ENCODE measurements around the gene HELT. TPM values are rescaled to one million over a fixed set of nuclear protein-coding genes. Genes with fewer than 3 reads are reported as not detected.
"Not testable (repeated sequence)": the region's sequence is repeated elsewhere in the genome, so short reads cannot be mapped to it uniquely, and the experiment has no call there.

The HELT gene
- not detected for total RNA-seq

- WGBS, 2 donors = 1% methylated on average over 57 to 58 of the region's 58 CpGs
- Histone ChIP-seq H3K9me3 (no peaks in the 10 kb centered on the region), H3K27me3 (peaks cover 0 to 97% of the 10 kb centered on the region in 2 donors), H3K27ac (no peak within 1 kb of the TSS), H3K4me1 (peaks cover 0 to 65% (median 15%) of the 10 kb centered on the region in 4 donors), H3K4me3 (no peak within 1 kb of the TSS), H3K36me3 (no peaks in the 10 kb centered on the region)
- no peak for DNase-seq (ENCODE audit: low spot score in 2 of 2)
- TF ChIP-seq POLR2A (IDR thresholded peaks at IDR 0.05) (no peak), EP300 (IDR thresholded peaks at IDR 0.05) (no peak), CTCF (IDR thresholded peaks at IDR 0.05) (no peak)
Observed at GRCh38 chr4:185017964-185018772, at the start of gene HELT. TSS of gene HELT (plus strand) at chr4:185018490. CDS start at chr4:185018929, 439 bp downstream.

- Histone ChIP-seq H3K27ac (no peak overlapping the region), H3K9me3 (no peaks in the 10 kb centered on the region), H3K4me1 (no peaks in the 10 kb centered on the region), H3K4me3 (no peak overlapping the region), H3K36me3 (no peaks in the 10 kb centered on the region), H3K27me3 (no peaks in the 10 kb centered on the region)
- DNase-seq (ENCODE audit: low spot score in 2 of 2) = no peak
- TF ChIP-seq EP300 (IDR thresholded peaks at IDR 0.05) (no peak), CTCF (IDR thresholded peaks at IDR 0.05) (no peak), POLR2A (IDR thresholded peaks at IDR 0.05) (no peak)
- WGBS, 2 donors = 48 to 75% methylated on average over 2 to 5 of the region's 5 CpGs
Observed at GRCh38 chr4:184968784-184969201, 49.5 kb upstream of the HELT start.

GRCh38 chr4:184969610-184970009, 48.7 kb upstream of the HELT start:
- no peak overlapping the region for H3K27ac ChIP-seq
- no peaks in the 10 kb centered on the region for H3K36me3 ChIP-seq
- H3K27me3 ChIP-seq = no peaks in the 10 kb centered on the region
- no peaks in the 10 kb centered on the region for H3K9me3 ChIP-seq
- 93 to 96% methylated on average over 5 of the region's 5 CpGs for WGBS, 2 donors
- no peak for DNase-seq (ENCODE audit: low spot score in 2 of 2)
- H3K4me1 ChIP-seq = no peaks in the 10 kb centered on the region
- no peak for TF ChIP-seq POLR2A (IDR thresholded peaks at IDR 0.05)
- TF ChIP-seq EP300 (IDR thresholded peaks at IDR 0.05) = no peak
- no peak for TF ChIP-seq CTCF (IDR thresholded peaks at IDR 0.05)
- H3K4me3 ChIP-seq = no peak overlapping the region

- Histone ChIP-seq H3K27me3 (peaks cover 0 to 4% of the 10 kb centered on the region in 2 donors), H3K27ac (no peak overlapping the region), H3K4me1 (peaks cover 0 to under 1% (median 0%) of the 10 kb centered on the region in 4 donors), H3K36me3 (no peaks in the 10 kb centered on the region), H3K4me3 (no peak overlapping the region), H3K9me3 (no peaks in the 10 kb centered on the region)
- no peak for DNase-seq (ENCODE audit: low spot score in 2 of 2)
- WGBS, 2 donors = 83 to 91% methylated on average over 7 of the region's 7 CpGs
- TF ChIP-seq CTCF (IDR thresholded peaks at IDR 0.05) = no peak
- TF ChIP-seq EP300 (IDR thresholded peaks at IDR 0.05) = no peak
- no peak for TF ChIP-seq POLR2A (IDR thresholded peaks at IDR 0.05)
Observed at GRCh38 chr4:184972991-184973390, 45.3 kb upstream of the HELT start.

- H3K4me1 ChIP-seq; H3K36me3 ChIP-seq; H3K9me3 ChIP-seq; H3K27ac ChIP-seq; H3K4me3 ChIP-seq; DNase-seq (ENCODE audit: low spot score in 2 of 2): not testable (repeated sequence)
- H3K27me3 ChIP-seq = peaks cover 0 to 15% of the 10 kb centered on the region in 2 donors
- WGBS, 2 donors = 89 to 93% methylated on average over 2 of the region's 2 CpGs
Observed at GRCh38 chr4:184976348-184976747, 41.9 kb upstream of the HELT start.
